Mesenchymal stem cell (in vitro differentiated cells and primary cell): ENCODE measurements around the gene GBP2.
A peak's percentile ranks its signal among the peaks of the same experiment; 100 is the strongest.

Experiments used
- DNase-seq: peaks from one replicate; pipeline ENCODE4 v3.0.0-alpha.2; 2013
- H2AFZ ChIP-seq: one replicate; pipeline ENCODE4 v1.6.1; 2013; ENCODE audit warnings: low read depth, mild to moderate bottlenecking, control low read depth, inconsistent platforms, low read length, moderate library complexity
- H2AK5ac ChIP-seq: 2 replicates; pipeline ENCODE4 v1.6.1; 2013; ENCODE audit warnings: low read length, moderate library complexity, mild to moderate bottlenecking, inconsistent platforms; ENCODE audit not compliant: severe bottlenecking
- H2BK120ac ChIP-seq: one replicate; pipeline ENCODE4 v1.6.1; 2013; ENCODE audit warnings: low read depth, mild to moderate bottlenecking, inconsistent platforms, low read length, moderate library complexity
- H2BK12ac ChIP-seq, 2 experiments: one replicate each; pipeline ENCODE4 v1.6.1; 2013; ENCODE audit warnings: inconsistent platforms in 2 of 2, low read length in 2 of 2, mild to moderate bottlenecking in 2 of 2, moderate library complexity in 2 of 2, control low read depth in 1 of 2
- H2BK15ac ChIP-seq: one replicate; pipeline ENCODE4 v1.6.1; 2013; ENCODE audit warnings: mild to moderate bottlenecking, low read depth, inconsistent platforms; ENCODE audit not compliant: poor library complexity, severe bottlenecking
- H2BK5ac ChIP-seq: 2 replicates; pipeline ENCODE4 v1.6.1; 2013; ENCODE audit warnings: low read depth, mild to moderate bottlenecking, low read length, control low read depth, inconsistent platforms; ENCODE audit not compliant: poor library complexity, severe bottlenecking
- H3K14ac ChIP-seq, 2 experiments: one replicate each; pipeline ENCODE4 v1.6.1; 2013; ENCODE audit warnings: inconsistent platforms in 2 of 2, low read length in 2 of 2, control low read depth in 1 of 2, mild to moderate bottlenecking in 1 of 2, moderate library complexity in 1 of 2
- H3K18ac ChIP-seq, 2 experiments: one replicate each; pipeline ENCODE4 v1.6.1; 2013; ENCODE audit warnings: inconsistent platforms in 2 of 2, low read length in 2 of 2, control low read depth in 1 of 2, low read depth in 1 of 2, mild to moderate bottlenecking in 1 of 2
- H3K23ac ChIP-seq, 2 experiments: one replicate each; pipeline ENCODE4 v1.6.1; 2013; ENCODE audit warnings: inconsistent platforms in 2 of 2, low read length in 2 of 2, mild to moderate bottlenecking in 2 of 2, moderate library complexity in 2 of 2, control low read depth in 1 of 2
- H3K27ac ChIP-seq: 2 replicates; pipeline ENCODE4 v1.5.1; 2013; ENCODE audit warnings: mild to moderate bottlenecking, moderate library complexity, low read length, control low read depth, inconsistent platforms; ENCODE audit not compliant: poor library complexity, severe bottlenecking
- H3K27me3 ChIP-seq, 2 experiments: 2 replicates each; pipeline versions ENCODE4 v1.6.1 to v1.7.0; 2013; ENCODE audit warnings: low read length in 2 of 2, mild to moderate bottlenecking in 2 of 2, moderate library complexity in 2 of 2, control low read depth in 1 of 2, inconsistent platforms in 1 of 2; ENCODE audit not compliant: control insufficient read depth in 1 of 2, insufficient read depth in 1 of 2
- H3K36me3 ChIP-seq, 2 experiments: 2 replicates each; pipeline versions ENCODE4 v1.6.1 to v1.7.0; 2013; ENCODE audit warnings: low read length in 2 of 2, control low read depth in 1 of 2, inconsistent platforms in 1 of 2, low read depth in 1 of 2, mild to moderate bottlenecking in 1 of 2; ENCODE audit not compliant: insufficient read depth in 2 of 2, control insufficient read depth in 1 of 2
- H3K4ac ChIP-seq, 2 experiments: one replicate each; pipeline ENCODE4 v1.6.1; 2013; ENCODE audit warnings: inconsistent platforms in 2 of 2, low read length in 2 of 2, mild to moderate bottlenecking in 2 of 2, moderate library complexity in 2 of 2, control low read depth in 1 of 2, low read depth in 1 of 2
- H3K4me1 ChIP-seq: 2 replicates; pipeline ENCODE4 v1.6.1; 2013; ENCODE audit warnings: low read depth, low read length, control low read depth; ENCODE audit not compliant: control insufficient read depth, insufficient read depth
- H3K4me2 ChIP-seq: 2 replicates; pipeline ENCODE4 v1.6.1; 2013; ENCODE audit warnings: low read length, mild to moderate bottlenecking, inconsistent platforms; ENCODE audit not compliant: poor library complexity, severe bottlenecking
- H3K4me3 ChIP-seq, 2 experiments: 2 replicates each; pipeline versions ENCODE4 v1.5.1 to v1.7.0; 2013; ENCODE audit warnings: low read length in 2 of 2, mild to moderate bottlenecking in 2 of 2, control low read depth in 1 of 2, low read depth in 1 of 2; ENCODE audit not compliant: insufficient read depth in 1 of 2
- H3K79me1 ChIP-seq: replicated peaks from 2 replicates; pipeline ENCODE4 v1.6.1; 2013; ENCODE audit warnings: mild to moderate bottlenecking, control low read depth, low read length, inconsistent platforms; ENCODE audit not compliant: poor library complexity, severe bottlenecking
- H3K9ac ChIP-seq: 2 replicates; pipeline ENCODE4 v1.7.0; 2013; ENCODE audit warnings: mild to moderate bottlenecking, low read length, moderate library complexity
- H3K9me3 ChIP-seq: 2 replicates; pipeline ENCODE4 v1.7.0; 2013; ENCODE audit warnings: mild to moderate bottlenecking, low read length; ENCODE audit not compliant: control insufficient read depth
- H4K8ac ChIP-seq: one replicate; pipeline ENCODE4 v1.6.1; 2013; ENCODE audit warnings: inconsistent platforms, mild to moderate bottlenecking, low read length, moderate library complexity
- H4K91ac ChIP-seq: one replicate; pipeline ENCODE4 v1.6.1; 2013; ENCODE audit warnings: mild to moderate bottlenecking, low read length, inconsistent platforms
- WGBS: methylation state at CpG from one replicate; pipeline ENCODE4 v1.1.7; 2013; ENCODE audit warnings: mixed read lengths; 5-methylcytosine and 5-hydroxymethylcytosine counted together

The GBP2 gene

DNA sequence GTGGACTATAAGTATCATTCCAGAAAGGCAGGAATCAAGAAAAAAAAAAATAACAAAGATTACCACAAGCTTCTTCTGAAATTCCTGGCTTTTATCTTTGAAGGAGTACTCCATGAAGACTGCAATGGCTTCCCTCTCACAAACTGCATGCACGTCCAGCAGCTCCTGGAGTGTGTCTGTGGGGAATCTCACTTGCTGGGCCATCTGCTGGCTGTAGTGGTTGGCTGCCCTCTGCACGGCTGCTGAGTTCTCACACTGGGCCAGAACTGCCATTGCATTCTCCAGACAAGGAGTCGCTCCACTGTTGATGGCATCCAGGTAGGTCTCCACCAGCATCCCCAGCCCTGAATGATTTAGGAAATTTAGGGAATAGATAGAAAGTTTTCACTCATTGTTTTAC is 23.3 kb upstream of the GBP2 start:
- Histone ChIP-seq H2BK120ac (no peak overlapping the region), H3K4me1 (no peaks in the 10 kb centered on the region), H3K9ac (no peak overlapping the region), H2BK15ac (no peak overlapping the region), H3K4me3 (no peak overlapping the region), H3K4me2 (no peak overlapping the region), H3K27me3 (no peaks in the 10 kb centered on the region), H3K14ac (no peak overlapping the region), H4K8ac (no peak overlapping the region), H2AFZ (no peak overlapping the region), H2AK5ac (no peak overlapping the region), H3K9me3 (no peaks in the 10 kb centered on the region), H3K4ac (no peak overlapping the region), H2BK12ac (no peak overlapping the region), H3K23ac (no peak overlapping the region), H3K27ac (no peak overlapping the region), H3K36me3 (no peaks in the 10 kb centered on the region), H4K91ac (no peak overlapping the region), H2BK5ac (no peak overlapping the region), H3K79me1 (no peaks in the 10 kb centered on the region), H3K18ac (no peak overlapping the region)
- 47% methylated on average over 3 of the region's 3 CpGs for WGBS
- peak; percentile 52 for DNase-seq

DNA sequence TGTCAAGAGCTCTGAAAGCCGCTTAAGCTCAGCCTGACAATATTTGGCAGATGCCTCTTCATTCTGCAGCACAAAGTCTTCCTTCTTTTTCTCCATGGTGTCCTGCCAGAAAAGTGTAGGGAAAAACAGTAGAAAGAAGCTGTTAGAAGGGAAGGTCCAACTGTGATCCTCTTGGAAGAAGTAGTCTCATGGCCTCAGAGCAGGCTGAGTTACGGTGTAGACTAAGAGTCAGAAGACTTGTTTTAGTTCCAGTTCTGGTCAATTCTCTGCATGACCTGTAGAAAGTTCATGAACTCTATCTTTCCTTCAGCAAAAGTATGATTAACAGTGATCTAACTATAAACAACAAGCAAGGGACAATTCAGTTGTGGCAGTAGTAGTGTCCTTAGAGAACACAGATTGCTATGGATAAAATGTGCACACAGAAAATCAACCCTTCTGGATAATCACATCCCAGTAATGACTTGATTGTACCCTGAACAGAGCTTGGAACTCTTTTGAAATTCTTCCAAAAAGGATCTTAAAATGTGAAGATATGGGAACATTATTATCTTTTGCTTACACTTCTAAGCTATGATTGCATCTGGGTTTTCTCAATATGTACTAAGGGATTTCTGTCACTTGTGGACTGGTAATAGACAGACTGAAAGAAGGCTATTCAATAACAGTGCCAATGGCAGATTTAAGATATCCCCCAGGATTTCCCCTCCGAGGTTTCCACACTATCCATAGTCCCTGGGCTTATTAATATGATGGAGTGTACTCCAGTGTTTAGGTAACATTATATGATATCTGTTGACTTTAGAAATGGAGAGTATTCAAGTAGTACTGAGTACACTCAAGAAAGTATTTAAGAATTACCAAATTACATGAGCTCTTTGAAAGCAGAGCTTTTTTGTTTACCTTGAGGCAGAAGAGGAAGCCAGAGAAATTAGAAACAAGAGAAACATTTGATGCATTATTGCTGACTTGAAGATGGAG is 22.1 kb upstream of the GBP2 start:
- DNase-seq = peak; percentile 12
- no peaks in the 10 kb centered on the region for H3K9me3 ChIP-seq
- H4K8ac ChIP-seq = no peak overlapping the region
- 83% methylated on average over 1 of the region's 3 CpGs for WGBS
- no peak overlapping the region for H3K4me3 ChIP-seq
- no peak overlapping the region for H4K91ac ChIP-seq
- H2AFZ ChIP-seq = no peak overlapping the region
- no peak overlapping the region for H2BK120ac ChIP-seq
- no peak overlapping the region for H3K27ac ChIP-seq
- H2BK15ac ChIP-seq = no peak overlapping the region
- no peaks in the 10 kb centered on the region for H3K79me1 ChIP-seq
- no peak overlapping the region for H3K4me2 ChIP-seq
- no peaks in the 10 kb centered on the region for H3K4me1 ChIP-seq
- no peaks in the 10 kb centered on the region for H3K27me3 ChIP-seq
- no peak overlapping the region for H3K18ac ChIP-seq
- H2BK12ac ChIP-seq = no peak overlapping the region
- no peak overlapping the region for H2AK5ac ChIP-seq
- H3K9ac ChIP-seq = no peak overlapping the region
- no peaks in the 10 kb centered on the region for H3K36me3 ChIP-seq
- no peak overlapping the region for H2BK5ac ChIP-seq
- H3K23ac ChIP-seq = no peak overlapping the region
- H3K4ac ChIP-seq = no peak overlapping the region
- no peak overlapping the region for H3K14ac ChIP-seq

DNA sequence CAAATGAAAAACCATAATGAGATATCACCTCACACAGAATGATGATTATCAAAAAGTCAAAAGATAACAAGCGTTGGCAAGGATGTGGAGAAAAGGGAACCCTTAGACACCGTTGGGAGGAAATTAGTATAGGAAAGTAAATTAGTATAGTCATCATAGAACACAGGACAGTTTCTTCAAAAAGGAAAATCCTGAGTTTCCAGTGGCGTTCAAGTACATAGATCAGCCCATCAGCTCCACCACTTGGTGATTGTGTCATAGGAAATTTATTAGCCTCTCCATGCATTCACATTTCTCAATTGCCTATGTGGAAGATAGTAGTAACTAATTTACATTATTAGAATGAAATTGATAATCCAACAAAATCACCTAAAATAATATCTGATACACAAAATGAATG is 20.8 kb upstream of the GBP2 start:
- H2BK5ac ChIP-seq = no peak overlapping the region
- DNase-seq = no peak
- H2BK15ac ChIP-seq = no peak overlapping the region
- no peak overlapping the region for H2AK5ac ChIP-seq
- H3K27me3 ChIP-seq = no peaks in the 10 kb centered on the region
- H3K18ac ChIP-seq = no peak overlapping the region
- no peaks in the 10 kb centered on the region for H3K4me1 ChIP-seq
- no peak overlapping the region for H2AFZ ChIP-seq
- no peak overlapping the region for H2BK12ac ChIP-seq
- no peak overlapping the region for H4K91ac ChIP-seq
- no peak overlapping the region for H3K23ac ChIP-seq
- H4K8ac ChIP-seq = no peak overlapping the region
- H3K14ac ChIP-seq = no peak overlapping the region
- H3K9me3 ChIP-seq = no peaks in the 10 kb centered on the region
- no peak overlapping the region for H2BK120ac ChIP-seq
- 80% methylated on average over 1 of the region's 3 CpGs for WGBS
- H3K4ac ChIP-seq = no peak overlapping the region
- no peaks in the 10 kb centered on the region for H3K79me1 ChIP-seq
- no peak overlapping the region for H3K9ac ChIP-seq
- no peak overlapping the region for H3K4me3 ChIP-seq
- no peak overlapping the region for H3K27ac ChIP-seq
- no peak overlapping the region for H3K4me2 ChIP-seq
- H3K36me3 ChIP-seq = no peaks in the 10 kb centered on the region

DNA sequence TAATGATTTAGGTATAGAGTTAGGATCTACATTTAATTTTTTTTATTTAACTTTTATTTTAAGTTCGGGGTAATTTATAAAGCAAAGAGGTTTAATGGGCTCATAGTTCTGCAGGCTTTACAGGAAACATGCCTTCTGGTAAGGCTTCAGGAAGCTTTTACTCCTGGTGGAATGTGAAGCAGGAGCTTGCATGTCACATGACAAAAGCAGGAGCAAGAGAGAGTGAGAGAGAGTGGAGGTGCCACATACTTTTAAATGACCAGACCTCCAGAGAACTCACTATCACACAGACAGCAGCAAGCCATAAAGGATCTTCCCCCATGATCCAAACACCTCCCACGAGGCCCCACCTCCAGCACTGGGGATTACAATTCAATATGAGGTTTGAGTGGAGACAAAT is 17.6 kb upstream of the GBP2 start:
- H2BK120ac ChIP-seq = no peak overlapping the region
- H3K4me2 ChIP-seq = no peak overlapping the region
- no peaks in the 10 kb centered on the region for H3K79me1 ChIP-seq
- no peak overlapping the region for H4K91ac ChIP-seq
- no peak overlapping the region for H3K18ac ChIP-seq
- H2BK15ac ChIP-seq = no peak overlapping the region
- H3K9ac ChIP-seq = no peak overlapping the region
- no peak overlapping the region for H3K4ac ChIP-seq
- H3K23ac ChIP-seq = no peak overlapping the region
- H3K4me3 ChIP-seq = no peak overlapping the region
- no peak overlapping the region for H2AFZ ChIP-seq
- H3K27ac ChIP-seq = no peak overlapping the region
- no peak overlapping the region for H3K14ac ChIP-seq
- H2BK5ac ChIP-seq = no peak overlapping the region
- no peak overlapping the region for H2BK12ac ChIP-seq
- WGBS = 90% methylated on average over 2 of the region's 2 CpGs
- no peak for DNase-seq
- no peaks in the 10 kb centered on the region for H3K4me1 ChIP-seq
- no peaks in the 10 kb centered on the region for H3K36me3 ChIP-seq
- H4K8ac ChIP-seq = no peak overlapping the region
- H3K27me3 ChIP-seq = no peaks in the 10 kb centered on the region
- H2AK5ac ChIP-seq = no peak overlapping the region
- peaks cover 2% of the 10 kb centered on the region for H3K9me3 ChIP-seq
